Measurements from ENCODE around the gene PDYN.

PDYN gene

DNA sequence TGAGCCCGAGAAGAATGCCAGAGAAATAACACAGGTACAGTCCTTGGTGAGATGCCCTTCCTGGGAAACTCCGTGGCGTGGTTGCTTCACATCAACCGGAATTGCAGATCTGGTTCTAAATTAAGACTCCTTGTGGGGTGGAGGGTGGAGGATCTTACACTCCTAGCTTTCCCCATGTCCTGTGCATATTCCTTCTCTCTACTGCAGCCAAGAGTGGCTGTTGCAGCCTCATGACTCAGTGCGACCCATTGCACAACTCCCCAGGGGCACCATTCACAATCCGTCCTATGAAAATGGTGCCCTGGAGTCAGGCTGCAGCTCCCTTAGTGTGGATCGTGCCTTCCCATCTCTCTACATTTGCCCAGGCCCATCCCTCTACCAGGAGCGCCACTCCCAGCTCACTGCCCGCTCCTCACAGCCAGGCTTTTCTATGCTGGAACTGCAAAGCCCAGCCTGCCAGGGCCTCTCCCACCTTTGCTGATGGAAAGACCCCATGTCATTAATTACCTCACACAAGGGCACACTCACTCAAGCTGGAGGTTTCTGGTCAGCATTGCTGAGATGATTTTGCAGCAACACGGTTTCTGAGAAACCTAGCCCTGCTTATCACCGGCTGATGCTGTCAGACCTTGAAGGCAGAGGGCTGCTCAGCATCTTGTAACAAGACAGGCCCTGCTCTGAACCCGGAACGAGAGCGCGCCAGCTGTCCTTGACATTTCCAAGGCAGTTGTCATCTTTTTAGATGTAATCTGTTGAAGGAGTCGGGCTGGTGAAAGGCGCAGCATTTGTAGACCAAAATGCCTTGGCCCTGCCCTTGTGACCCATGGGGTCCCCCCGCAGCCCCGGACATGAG lies 58.9 kb downstream of the PDYN start:
- no peak for DNase-seq (ENCODE audit: low spot score)

- no peak for DNase-seq (ENCODE audit: low spot score)
Measured at GRCh38 chr20:1934156-1934555, 59.7 kb downstream of the PDYN start.

- DNase-seq (ENCODE audit: low spot score) = no peak
Measured at GRCh38 chr20:1933465-1933870, 60.4 kb downstream of the PDYN start.

DNA sequence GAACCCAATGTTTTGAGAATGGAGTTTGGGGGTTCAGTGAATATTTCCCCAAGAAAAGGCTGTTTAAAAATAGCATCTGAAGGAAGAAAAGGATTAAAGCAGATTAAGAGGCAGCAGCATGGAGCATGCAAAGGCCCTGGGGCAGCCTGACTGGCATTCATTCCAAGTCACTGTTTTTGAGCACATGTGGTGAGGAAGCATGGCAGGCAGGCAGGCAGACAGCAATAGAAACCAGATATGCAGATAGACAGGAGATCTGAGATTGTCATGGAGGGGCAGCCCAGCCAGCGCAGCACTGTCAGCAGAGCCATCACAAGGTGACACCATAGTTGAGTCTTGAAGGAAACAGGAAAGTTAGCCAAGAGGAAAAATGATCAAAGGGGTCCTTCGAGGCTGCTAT lies 60.9 kb downstream of the PDYN start:
- no peak for DNase-seq (ENCODE audit: low spot score)

DNA sequence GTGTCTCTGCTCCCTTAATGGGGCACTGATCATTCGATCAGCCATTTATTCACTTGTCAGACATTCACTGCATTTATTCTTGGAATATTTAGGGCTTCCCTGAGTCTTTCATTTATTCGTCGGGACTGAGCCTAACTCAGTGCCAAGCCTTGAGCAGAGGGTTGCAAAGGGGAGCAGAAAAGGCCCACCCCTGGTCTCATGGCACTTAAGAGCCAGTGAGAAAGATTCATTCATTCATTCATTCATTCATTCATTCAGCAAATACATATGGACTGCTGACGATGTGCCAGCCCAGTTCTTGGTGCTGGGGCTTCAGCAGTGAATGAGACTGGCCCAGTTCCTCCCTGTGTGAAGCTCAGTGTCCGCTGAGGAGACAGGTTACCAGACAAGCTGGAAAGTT lies 62.0 kb downstream of the PDYN start:
- no peak for DNase-seq (ENCODE audit: low spot score)

DNA sequence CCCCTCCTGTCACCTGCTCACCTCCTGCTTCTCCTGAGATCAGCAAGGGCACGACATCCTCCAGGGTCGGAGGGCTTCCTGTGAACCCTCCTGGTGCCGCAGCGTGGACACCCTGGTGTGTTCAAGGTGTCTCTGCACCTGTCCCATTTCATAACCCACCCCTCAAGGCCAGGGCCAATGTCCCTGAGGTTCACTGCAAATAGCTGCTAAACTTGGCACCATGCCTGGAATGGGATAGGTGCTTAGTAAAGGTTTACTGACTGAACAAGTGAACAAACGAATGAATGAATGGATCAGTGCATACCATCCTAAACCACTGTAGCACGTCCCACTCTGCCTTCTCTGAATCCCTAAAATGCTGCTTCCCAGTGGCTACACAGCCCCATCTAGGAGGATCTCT lies 63.7 kb downstream of the PDYN start:
- no peak for DNase-seq (ENCODE audit: low spot score)

- DNase-seq (ENCODE audit: low spot score) = no peak
Measured at GRCh38 chr20:1929460-1929859, 64.4 kb downstream of the PDYN start.

GRCh38 chr20:1928782-1929181 lies 65.1 kb downstream of the PDYN start:
- no peak for DNase-seq (ENCODE audit: low spot score)

Measured in HuH-7 (cell line).